ENCODE measurements around the gene USP49. TPM values are rescaled to one million over a fixed set of nuclear protein-coding genes. Genes with fewer than 3 reads are reported as not detected.

USP49 gene
- total RNA-seq, 6 experiments from 2014 or later: 0.87 to 2.0 (median 1.3) TPM

GRCh38 chr6:41887331-41887751 is 7.8 kb downstream of the USP49 start:
- no peaks in the 10 kb centered on the region for H3K4me1 ChIP-seq
- H3K36me3 ChIP-seq: no peaks in the 10 kb centered on the region
- no peaks in the 10 kb centered on the region for H3K27me3 ChIP-seq
- H3K9me3 ChIP-seq: no peaks in the 10 kb centered on the region
- no peak overlapping the region for H3K4me3 ChIP-seq
- 74% methylated on average over 4 of the region's 4 CpGs for WGBS (ENCODE audit: insufficient coverage, low coverage, low lambda C conversion rate, missing lambda C conversion rate)
- DNase-seq (no peak), ATAC-seq (no peak)
- TF ChIP-seq CTCF (IDR thresholded peaks at IDR 0.05) (no peak), POLR2A (IDR thresholded peaks at IDR 0.05) (no peak)
- H3K27ac ChIP-seq: no peak overlapping the region
- intact Hi-C loops (cut with DNase I): no loop called here

DNA sequence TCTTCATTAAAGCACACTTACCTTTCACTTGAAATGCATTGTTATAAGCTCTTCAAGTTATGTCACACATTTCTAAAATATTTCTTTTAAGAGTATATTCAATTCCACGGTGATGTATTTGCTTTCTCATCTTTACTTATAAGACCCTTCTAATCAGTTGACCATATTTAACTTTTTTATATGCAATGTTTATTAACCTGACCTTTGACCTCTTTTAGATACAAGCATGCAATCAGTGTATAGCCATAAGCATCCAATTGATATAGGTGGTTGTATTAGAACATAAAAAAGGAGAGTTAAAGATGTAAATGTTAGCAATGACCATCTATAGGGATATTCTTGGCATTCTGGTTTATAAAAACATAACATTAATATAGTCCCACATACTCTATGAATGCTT is 9.2 kb downstream of the USP49 start:
- no peaks in the 10 kb centered on the region for H3K36me3 ChIP-seq
- no peaks in the 10 kb centered on the region for H3K9me3 ChIP-seq
- ATAC-seq (no peak), DNase-seq (no peak)
- TF ChIP-seq POLR2A (IDR thresholded peaks at IDR 0.05): no peak
- TF ChIP-seq CTCF (IDR thresholded peaks at IDR 0.05): no peak
- intact Hi-C loops (cut with DNase I): no loop called here
- H3K4me1 ChIP-seq: no peaks in the 10 kb centered on the region
- no peak overlapping the region for H3K4me3 ChIP-seq
- 85% methylated on average over 1 of the region's 1 CpG for WGBS (ENCODE audit: insufficient coverage, low coverage, low lambda C conversion rate, missing lambda C conversion rate)
- no peak overlapping the region for H3K27ac ChIP-seq
- H3K27me3 ChIP-seq: no peaks in the 10 kb centered on the region

GRCh38 chr6:41884957-41885356 is 10.2 kb downstream of the USP49 start:
- intact Hi-C loops (cut with DNase I): no loop called here
- Histone ChIP-seq H3K9me3 (no peaks in the 10 kb centered on the region), H3K4me3 (no peak overlapping the region), H3K27ac (no peak overlapping the region), H3K27me3 (no peaks in the 10 kb centered on the region), H3K4me1 (no peaks in the 10 kb centered on the region), H3K36me3 (no peaks in the 10 kb centered on the region)
- 79% methylated on average over 5 of the region's 5 CpGs for WGBS (ENCODE audit: insufficient coverage, low coverage, low lambda C conversion rate, missing lambda C conversion rate)
- ATAC-seq (no peak), DNase-seq (no peak)
- TF ChIP-seq CTCF (IDR thresholded peaks at IDR 0.05) (no peak), POLR2A (IDR thresholded peaks at IDR 0.05) (no peak)

- Histone ChIP-seq H3K36me3 (no peaks in the 10 kb centered on the region), H3K9me3 (no peaks in the 10 kb centered on the region), H3K4me1 (no peaks in the 10 kb centered on the region), H3K4me3 (no peak overlapping the region), H3K27ac (no peak overlapping the region), H3K27me3 (no peaks in the 10 kb centered on the region)
- 88% methylated on average over 1 of the region's 1 CpG for WGBS (ENCODE audit: insufficient coverage, low coverage, low lambda C conversion rate, missing lambda C conversion rate)
- intact Hi-C loops (cut with DNase I): no loop called here
- TF ChIP-seq POLR2A (IDR thresholded peaks at IDR 0.05): no peak
- TF ChIP-seq CTCF (IDR thresholded peaks at IDR 0.05): no peak
- ATAC-seq: no peak
- no peak for DNase-seq
These were observed 13.7 kb downstream of the USP49 start for GRCh38 chr6:41881506-41881905.

DNA sequence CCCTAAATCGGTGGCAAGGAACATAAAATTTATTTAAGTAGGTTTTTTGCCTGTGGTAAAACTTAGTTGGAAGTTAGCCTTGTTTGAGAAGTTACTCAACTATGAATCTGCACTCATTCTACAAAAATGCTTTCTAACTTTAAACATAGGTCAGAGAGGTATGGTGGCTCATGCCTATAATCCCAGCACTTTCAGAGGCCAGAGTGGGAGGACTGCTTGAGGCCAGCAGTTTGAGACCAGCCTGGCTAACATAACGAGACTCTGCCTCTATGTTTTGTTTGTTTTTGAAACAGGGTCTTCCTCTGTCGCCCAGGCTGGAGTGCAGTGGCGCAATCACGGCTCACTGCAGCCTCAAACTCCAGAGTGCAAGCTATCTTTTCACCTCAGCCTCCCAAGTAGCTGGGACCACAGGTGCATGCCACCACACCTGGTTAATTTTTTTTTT is 16.2 kb downstream of the USP49 start:
- intact Hi-C loops (cut with DNase I): no loop called here
- Histone ChIP-seq H3K4me3 (no peak overlapping the region), H3K9me3 (no peaks in the 10 kb centered on the region), H3K36me3 (no peaks in the 10 kb centered on the region), H3K4me1 (no peaks in the 10 kb centered on the region), H3K27ac (no peak overlapping the region), H3K27me3 (no peaks in the 10 kb centered on the region)
- 78% methylated on average over 5 of the region's 5 CpGs for WGBS (ENCODE audit: insufficient coverage, low coverage, low lambda C conversion rate, missing lambda C conversion rate)
- DNase-seq: no peak
- no peak for ATAC-seq
- TF ChIP-seq POLR2A (IDR thresholded peaks at IDR 0.05) (no peak), CTCF (IDR thresholded peaks at IDR 0.05) (no peak)

Data from right lobe of liver (tissue), 6 donors.